ENCODE measurements around the gene ZNF33A. TPM values are rescaled to one million over a fixed set of nuclear protein-coding genes. Genes with fewer than 3 reads are reported as not detected.

Gene ZNF33A
- total and polyA plus RNA-seq, 2 experiments from 2014 or later = 20.3 to 32.6 TPM

DNA sequence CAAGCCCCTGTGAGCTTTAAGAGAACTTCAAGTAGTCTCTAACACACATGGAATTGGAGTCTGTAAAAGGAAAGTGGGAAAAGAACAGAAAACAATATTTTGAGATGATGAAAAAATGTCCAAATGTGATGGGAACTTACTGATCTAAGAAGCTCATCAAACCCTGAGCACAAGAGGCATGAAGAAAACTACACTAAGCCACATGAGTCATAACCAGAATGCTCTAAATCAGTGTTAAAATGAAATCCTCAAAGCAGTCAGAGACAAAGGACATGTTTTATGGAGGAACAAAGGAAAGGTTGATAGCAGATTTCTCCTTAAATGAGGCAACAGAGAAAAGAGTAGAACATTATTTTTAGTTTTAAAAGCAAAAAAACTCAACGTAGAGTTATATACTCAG, 37.2 kb downstream of the ZNF33A start:
- no peaks in the 10 kb centered on the region for H3K4me1 Mint-ChIP-seq
- H3K4me2 ChIP-seq = no peak overlapping the region
- H3K27ac Mint-ChIP-seq = no peak overlapping the region
- H4K20me1 ChIP-seq (replicated peaks; ENCODE audit: insufficient read depth) = no peaks in the 10 kb centered on the region
- DNase-seq (ENCODE audit: low spot score) (no peak), ATAC-seq (no peak)
- no peaks in the 10 kb centered on the region for H3K4me1 ChIP-seq (ENCODE audit: insufficient read depth)
- no peak overlapping the region for H3K4me3 ChIP-seq
- H3K27me3 ChIP-seq (ENCODE audit: insufficient read depth) = no peaks in the 10 kb centered on the region
- TF ChIP-seq EZH2 (IDR thresholded peaks at IDR 0.05; ENCODE audit: low read depth, unreplicated experiment) = no peak
- no peak for TF ChIP-seq NANOG (IDR thresholded peaks at IDR 0.05; ENCODE audit: borderline replicate concordance)
- no peak for TF ChIP-seq STAT1 (IDR thresholded peaks at IDR 0.05; ENCODE audit: unreplicated experiment)
- H3K27ac ChIP-seq (ENCODE audit: low read depth) = no peak overlapping the region
- H2AFZ ChIP-seq = no peak overlapping the region
- H3K9me2 ChIP-seq (ENCODE audit: insufficient read depth) = no peaks in the 10 kb centered on the region
- no peaks in the 10 kb centered on the region for H3K27me3 Mint-ChIP-seq (ENCODE audit: insufficient read depth, low read depth, poor library complexity)
- H3K9me3 Mint-ChIP-seq = peaks cover 72% of the 10 kb centered on the region
- H3K79me2 ChIP-seq (replicated peaks; ENCODE audit: insufficient read depth) = peaks cover 3% of the 10 kb centered on the region
- no peak overlapping the region for H3K4me3 Mint-ChIP-seq
- H3K36me3 Mint-ChIP-seq (ENCODE audit: low read depth) = peaks cover 89% of the 10 kb centered on the region
- no peaks in the 10 kb centered on the region for H3F3A ChIP-seq (replicated peaks; ENCODE audit: low read depth)
- H3K36me3 ChIP-seq (ENCODE audit: insufficient read depth) = peaks cover 16% of the 10 kb centered on the region

DNA sequence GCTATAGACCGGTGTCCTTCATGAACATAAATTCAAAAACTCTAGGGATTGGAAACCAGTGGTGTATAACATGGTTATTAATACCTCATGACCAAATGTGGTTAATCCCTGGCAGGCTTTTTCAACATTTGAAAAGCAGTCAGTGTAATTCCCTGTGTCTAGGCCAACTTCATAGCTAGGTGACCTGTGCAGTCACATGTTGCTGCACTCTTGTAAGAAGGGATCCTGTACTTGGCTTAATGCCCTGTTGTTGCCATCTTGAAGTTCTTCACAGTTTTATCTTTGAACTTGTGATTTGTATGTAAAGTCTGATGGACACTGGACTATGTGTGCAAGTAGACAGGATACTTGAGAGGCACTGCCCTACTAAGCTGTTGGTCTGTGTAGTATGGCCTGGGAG, 39.7 kb downstream of the ZNF33A start:
- no peak for TF ChIP-seq NANOG (IDR thresholded peaks at IDR 0.05; ENCODE audit: borderline replicate concordance)
- TF ChIP-seq, protein P1, sequence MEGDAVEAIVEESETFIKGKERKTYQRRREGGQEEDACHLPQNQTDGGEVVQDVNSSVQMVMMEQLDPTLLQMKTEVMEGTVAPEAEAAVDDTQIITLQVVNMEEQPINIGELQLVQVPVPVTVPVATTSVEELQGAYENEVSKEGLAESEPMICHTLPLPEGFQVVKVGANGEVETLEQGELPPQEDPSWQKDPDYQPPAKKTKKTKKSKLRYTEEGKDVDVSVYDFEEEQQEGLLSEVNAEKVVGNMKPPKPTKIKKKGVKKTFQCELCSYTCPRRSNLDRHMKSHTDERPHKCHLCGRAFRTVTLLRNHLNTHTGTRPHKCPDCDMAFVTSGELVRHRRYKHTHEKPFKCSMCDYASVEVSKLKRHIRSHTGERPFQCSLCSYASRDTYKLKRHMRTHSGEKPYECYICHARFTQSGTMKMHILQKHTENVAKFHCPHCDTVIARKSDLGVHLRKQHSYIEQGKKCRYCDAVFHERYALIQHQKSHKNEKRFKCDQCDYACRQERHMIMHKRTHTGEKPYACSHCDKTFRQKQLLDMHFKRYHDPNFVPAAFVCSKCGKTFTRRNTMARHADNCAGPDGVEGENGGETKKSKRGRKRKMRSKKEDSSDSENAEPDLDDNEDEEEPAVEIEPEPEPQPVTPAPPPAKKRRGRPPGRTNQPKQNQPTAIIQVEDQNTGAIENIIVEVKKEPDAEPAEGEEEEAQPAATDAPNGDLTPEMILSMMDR (conservative IDR thresholded peaks at IDR 0.05; ENCODE audit: low read depth in 2 of 2) = no peak

DNA sequence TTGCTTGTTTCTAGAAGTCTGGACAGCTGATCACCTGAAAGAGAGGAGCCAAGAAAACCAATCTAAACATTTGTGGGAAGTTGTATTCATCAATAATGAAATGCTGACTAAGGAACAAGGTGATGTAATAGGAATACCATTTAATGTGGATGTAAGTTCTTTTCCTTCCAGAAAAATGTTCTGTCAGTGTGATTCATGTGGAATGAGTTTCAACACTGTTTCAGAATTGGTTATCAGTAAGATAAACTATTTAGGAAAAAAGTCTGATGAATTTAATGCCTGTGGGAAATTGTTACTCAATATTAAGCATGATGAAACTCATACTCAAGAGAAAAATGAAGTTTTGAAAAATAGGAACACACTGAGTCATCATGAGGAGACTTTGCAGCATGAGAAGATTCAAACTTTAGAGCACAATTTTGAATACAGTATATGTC, 43.9 kb downstream of the ZNF33A start:
- Mint-ChIP-seq H3K4me3 (no peak overlapping the region), H3K27ac (no peak overlapping the region), H3K36me3 (ENCODE audit: low read depth) (peaks cover 91% of the 10 kb centered on the region), H3K4me1 (no peaks in the 10 kb centered on the region), H3K27me3 (ENCODE audit: insufficient read depth, low read depth, poor library complexity) (peaks cover 6% of the 10 kb centered on the region), H3K9me3 (peaks cover 88% of the 10 kb centered on the region)
- H4K20me1 ChIP-seq (replicated peaks; ENCODE audit: insufficient read depth) = no peaks in the 10 kb centered on the region
- ATAC-seq (no peak), DNase-seq (ENCODE audit: low spot score) (no peak)
- H3F3A ChIP-seq (replicated peaks; ENCODE audit: low read depth) = no peaks in the 10 kb centered on the region
- no peak overlapping the region for H3K4me3 ChIP-seq
- no peaks in the 10 kb centered on the region for H3K27me3 ChIP-seq (ENCODE audit: insufficient read depth)
- no peak overlapping the region for H3K27ac ChIP-seq (ENCODE audit: low read depth)
- no peaks in the 10 kb centered on the region for H3K4me1 ChIP-seq (ENCODE audit: insufficient read depth)
- H2AFZ ChIP-seq = no peak overlapping the region
- no peaks in the 10 kb centered on the region for H3K79me2 ChIP-seq (replicated peaks; ENCODE audit: insufficient read depth)
- no peaks in the 10 kb centered on the region for H3K9me2 ChIP-seq (ENCODE audit: insufficient read depth)
- no peak overlapping the region for H3K4me2 ChIP-seq
- H3K36me3 ChIP-seq (ENCODE audit: insufficient read depth) = peaks cover 49% of the 10 kb centered on the region
- TF ChIP-seq, protein P1 (conservative IDR thresholded peaks at IDR 0.05; ENCODE audit: low read depth in 2 of 2) = no peak
- TF ChIP-seq STAT1 (IDR thresholded peaks at IDR 0.05; ENCODE audit: unreplicated experiment) (no peak), CREB1 (CRISPR knock-in tag; IDR thresholded peaks at IDR 0.05; ENCODE audit: low read depth) (no peak), EZH2 (IDR thresholded peaks at IDR 0.05; ENCODE audit: low read depth, unreplicated experiment) (no peak), JUNB (IDR thresholded peaks at IDR 0.05; ENCODE audit: unreplicated experiment) (no peak), ZNF331 (CRISPR knock-in tag; IDR thresholded peaks at IDR 0.05; ENCODE audit: low read depth) (no peak), NANOG (IDR thresholded peaks at IDR 0.05; ENCODE audit: borderline replicate concordance) (no peak), EZH2phosphoT487 (IDR thresholded peaks at IDR 0.05; ENCODE audit: unreplicated experiment) (no peak), POLR2AphosphoS5 (IDR thresholded peaks at IDR 0.05; ENCODE audit: low read depth) (no peak)
- TF ChIP-seq, protein P2, sequence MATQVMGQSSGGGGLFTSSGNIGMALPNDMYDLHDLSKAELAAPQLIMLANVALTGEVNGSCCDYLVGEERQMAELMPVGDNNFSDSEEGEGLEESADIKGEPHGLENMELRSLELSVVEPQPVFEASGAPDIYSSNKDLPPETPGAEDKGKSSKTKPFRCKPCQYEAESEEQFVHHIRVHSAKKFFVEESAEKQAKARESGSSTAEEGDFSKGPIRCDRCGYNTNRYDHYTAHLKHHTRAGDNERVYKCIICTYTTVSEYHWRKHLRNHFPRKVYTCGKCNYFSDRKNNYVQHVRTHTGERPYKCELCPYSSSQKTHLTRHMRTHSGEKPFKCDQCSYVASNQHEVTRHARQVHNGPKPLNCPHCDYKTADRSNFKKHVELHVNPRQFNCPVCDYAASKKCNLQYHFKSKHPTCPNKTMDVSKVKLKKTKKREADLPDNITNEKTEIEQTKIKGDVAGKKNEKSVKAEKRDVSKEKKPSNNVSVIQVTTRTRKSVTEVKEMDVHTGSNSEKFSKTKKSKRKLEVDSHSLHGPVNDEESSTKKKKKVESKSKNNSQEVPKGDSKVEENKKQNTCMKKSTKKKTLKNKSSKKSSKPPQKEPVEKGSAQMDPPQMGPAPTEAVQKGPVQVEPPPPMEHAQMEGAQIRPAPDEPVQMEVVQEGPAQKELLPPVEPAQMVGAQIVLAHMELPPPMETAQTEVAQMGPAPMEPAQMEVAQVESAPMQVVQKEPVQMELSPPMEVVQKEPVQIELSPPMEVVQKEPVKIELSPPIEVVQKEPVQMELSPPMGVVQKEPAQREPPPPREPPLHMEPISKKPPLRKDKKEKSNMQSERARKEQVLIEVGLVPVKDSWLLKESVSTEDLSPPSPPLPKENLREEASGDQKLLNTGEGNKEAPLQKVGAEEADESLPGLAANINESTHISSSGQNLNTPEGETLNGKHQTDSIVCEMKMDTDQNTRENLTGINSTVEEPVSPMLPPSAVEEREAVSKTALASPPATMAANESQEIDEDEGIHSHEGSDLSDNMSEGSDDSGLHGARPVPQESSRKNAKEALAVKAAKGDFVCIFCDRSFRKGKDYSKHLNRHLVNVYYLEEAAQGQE (IDR thresholded peaks at IDR 0.05; ENCODE audit: unreplicated experiment) = no peak
- TF ChIP-seq, protein P3, sequence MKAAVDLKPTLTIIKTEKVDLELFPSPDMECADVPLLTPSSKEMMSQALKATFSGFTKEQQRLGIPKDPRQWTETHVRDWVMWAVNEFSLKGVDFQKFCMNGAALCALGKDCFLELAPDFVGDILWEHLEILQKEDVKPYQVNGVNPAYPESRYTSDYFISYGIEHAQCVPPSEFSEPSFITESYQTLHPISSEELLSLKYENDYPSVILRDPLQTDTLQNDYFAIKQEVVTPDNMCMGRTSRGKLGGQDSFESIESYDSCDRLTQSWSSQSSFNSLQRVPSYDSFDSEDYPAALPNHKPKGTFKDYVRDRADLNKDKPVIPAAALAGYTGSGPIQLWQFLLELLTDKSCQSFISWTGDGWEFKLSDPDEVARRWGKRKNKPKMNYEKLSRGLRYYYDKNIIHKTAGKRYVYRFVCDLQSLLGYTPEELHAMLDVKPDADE (IDR thresholded peaks at IDR 0.05) = no peak

More for the DNA sequence above, 39.7 kb downstream of the ZNF33A start:
- Histone ChIP-seq H2AFZ (no peak overlapping the region), H3F3A (replicated peaks; ENCODE audit: low read depth) (no peaks in the 10 kb centered on the region), H4K20me1 (replicated peaks; ENCODE audit: insufficient read depth) (no peaks in the 10 kb centered on the region), H3K27ac (ENCODE audit: low read depth) (no peak overlapping the region), H3K36me3 (ENCODE audit: insufficient read depth) (peaks cover 34% of the 10 kb centered on the region), H3K4me3 (no peak overlapping the region), H3K9me2 (ENCODE audit: insufficient read depth) (no peaks in the 10 kb centered on the region), H3K27me3 (ENCODE audit: insufficient read depth) (no peaks in the 10 kb centered on the region), H3K79me2 (replicated peaks; ENCODE audit: insufficient read depth) (no peaks in the 10 kb centered on the region; the same call in 1 of the 2 replicates), H3K4me2 (no peak overlapping the region), H3K4me1 (ENCODE audit: insufficient read depth) (no peaks in the 10 kb centered on the region)
- Mint-ChIP-seq H3K27ac (no peak overlapping the region), H3K36me3 (ENCODE audit: low read depth) (peaks cover 89% of the 10 kb centered on the region), H3K4me1 (no peaks in the 10 kb centered on the region), H3K9me3 (peaks cover 78% of the 10 kb centered on the region), H3K27me3 (ENCODE audit: insufficient read depth, low read depth, poor library complexity) (peaks cover 4% of the 10 kb centered on the region), H3K4me3 (no peak overlapping the region)
- ATAC-seq (no peak), DNase-seq (ENCODE audit: low spot score) (no peak)
